ENCODE results near the gene SLC16A14. TPM values are rescaled to one million over a fixed set of nuclear protein-coding genes. Genes with fewer than 3 reads are reported as not detected.

The SLC16A14 gene
- total and polyA plus RNA-seq, 2 of the 8 experiments (the other 6 are each of a cell fraction or from before 2014, with no cell fraction given): 2.1 to 3.0 TPM

DNA sequence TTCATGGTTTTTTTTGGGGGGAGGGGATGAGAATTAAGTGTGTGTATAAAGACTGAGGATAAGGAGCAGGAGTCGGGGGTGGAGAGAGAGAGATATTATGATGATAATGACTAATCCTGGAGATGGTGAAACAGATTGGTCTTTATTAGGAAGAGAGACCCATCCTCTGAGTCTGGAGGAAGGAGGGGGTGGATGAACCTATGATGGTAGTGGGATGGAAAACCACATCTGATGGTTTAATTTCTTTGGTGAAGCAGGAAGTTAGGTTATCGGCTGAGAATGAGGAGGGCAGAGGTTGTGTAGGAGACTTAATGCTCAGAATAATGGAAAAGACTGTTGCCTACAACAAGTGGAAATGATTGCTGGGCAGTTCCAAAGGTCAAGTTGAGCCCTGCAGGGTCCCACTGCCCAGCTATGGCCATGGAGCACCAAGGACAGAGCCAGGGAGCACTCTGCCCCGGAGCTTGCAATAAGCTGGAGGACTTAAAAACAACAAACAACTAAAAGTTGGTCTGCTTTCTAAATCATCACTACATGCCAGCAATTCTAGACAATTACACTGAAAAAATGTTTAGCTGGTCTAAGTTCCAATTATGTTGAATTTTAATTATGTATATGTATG lies 7.9 kb downstream of the SLC16A14 start (continued):
- no peak for TF ChIP-seq POU5F1 (IDR thresholded peaks at IDR 0.05; ENCODE audit: low read depth, low read length)
- TF ChIP-seq POLR2A (IDR thresholded peaks at IDR 0.05; ENCODE audit: control extremely low read depth in 1 of 2, low read depth in 2 of 2, low read length in 2 of 2): no peak
- TF ChIP-seq SIX5 (IDR thresholded peaks at IDR 0.05; ENCODE audit: low read depth, low read length): no peak
- no peak for TF ChIP-seq KDM5A (IDR thresholded peaks at IDR 0.05; ENCODE audit: low read length)
- TF ChIP-seq HDAC2 (IDR thresholded peaks at IDR 0.05; ENCODE audit: borderline replicate concordance in 1 of 2, low read depth in 2 of 2, low read length in 2 of 2): no peak
- no peak for TF ChIP-seq ATF2 (IDR thresholded peaks at IDR 0.05; ENCODE audit: low read length)
- no peak for TF ChIP-seq CHD2 (IDR thresholded peaks at IDR 0.05; ENCODE audit: low read length)
